Hepatocyte (in vitro differentiated cells): ENCODE results near the gene HES5. TPM values are rescaled to one million over a fixed set of nuclear protein-coding genes. Genes with fewer than 3 reads are reported as not detected.

Experiments used
- DNase-seq: peaks from one replicate; pipeline ENCODE4 v3.0.0-alpha.2; 2016; ENCODE audit warnings: low spot score
- H2AFZ ChIP-seq: fragments of 200-600 bp; sonication (generic); 2 replicates; pipeline ENCODE4 v1.6.0; 2016; ENCODE audit warnings: antibody characterized with exemption, mild to moderate bottlenecking
- H3K27ac ChIP-seq: fragments of 200-600 bp; sonication (generic); 2 replicates; pipeline ENCODE4 v1.5.1; 2016; ENCODE audit warnings: mild to moderate bottlenecking
- H3K27me3 ChIP-seq: fragments of 200-600 bp; sonication (generic); 2 replicates; pipeline ENCODE4 v1.6.1; 2016
- H3K36me3 ChIP-seq: fragments of 200-600 bp; sonication (generic); replicated peaks from 2 replicates; pipeline ENCODE4 v1.5.1; 2016; ENCODE audit warnings: low read depth; ENCODE audit not compliant: insufficient read depth
- H3K4me1 ChIP-seq: fragments of 200-600 bp; sonication (generic); 2 replicates; pipeline ENCODE4 v1.5.1; 2016; ENCODE audit warnings: mild to moderate bottlenecking, moderate library complexity; ENCODE audit not compliant: insufficient read depth
- H3K4me2 ChIP-seq: fragments of 200-600 bp; sonication (generic); 2 replicates; pipeline ENCODE4 v1.6.0; 2016
- H3K4me3 ChIP-seq: fragments of 200-600 bp; sonication (generic); 2 replicates; pipeline ENCODE4 v1.5.1; 2016; ENCODE audit warnings: mild to moderate bottlenecking
- H3K79me2 ChIP-seq: fragments of 200-600 bp; sonication (generic); 2 replicates; pipeline ENCODE4 v1.6.0; 2017; ENCODE audit warnings: mild to moderate bottlenecking
- H3K9me2 ChIP-seq: fragments of 200-600 bp; sonication (generic); replicated peaks from 2 replicates; pipeline ENCODE4 v1.6.0; 2017; ENCODE audit warnings: mild to moderate bottlenecking; ENCODE audit not compliant: insufficient read depth
- H3K9me3 ChIP-seq: fragments of 200-600 bp; sonication (generic); 2 replicates; pipeline ENCODE4 v1.5.1; 2016; ENCODE audit warnings: low read depth, mild to moderate bottlenecking
- H4K20me1 ChIP-seq: fragments of 200-600 bp; sonication (generic); 2 replicates; pipeline ENCODE4 v1.6.0; 2016; ENCODE audit warnings: mild to moderate bottlenecking; ENCODE audit not compliant: insufficient read depth, poor library complexity, severe bottlenecking
- EZH2 ChIP-seq: fragments of 200-600 bp; sonication (generic); IDR thresholded peaks from 2 replicates; pipeline ENCODE4 v1.6.1; 2016; ENCODE audit warnings: antibody characterized with exemption, mild to moderate bottlenecking, borderline replicate concordance
- EZH2phosphoT487 ChIP-seq: fragments of 200-600 bp; sonication (generic); IDR thresholded peaks from one replicate; pipeline ENCODE4 v1.6.1; 2018; ENCODE audit warnings: antibody characterized with exemption, mild to moderate bottlenecking, low read depth, moderate library complexity; ENCODE audit not compliant: unreplicated experiment, severe bottlenecking
- WGBS: methylation state at CpG from one replicate; pipeline ENCODE4 v1.1.6; 2016; ENCODE audit warnings: low lambda C conversion rate; ENCODE audit errors: missing lambda C conversion rate; 5-methylcytosine and 5-hydroxymethylcytosine counted together
- polyA plus RNA-seq: library from polyadenylated mRNA; unstranded; fragments of >200 nt; fragmentation: Nextera tagmentation; extraction: Ambion mirVana; gene quantifications from 2 replicates; pipeline ENCODE4 v1.2.1, GENCODE V29; 2016
- total RNA-seq: library from RNA; depleted of rRNA; stranded (reverse); fragments of >200 nt; gene quantifications from 2 replicates; pipeline ENCODE4 v1.2.3, GENCODE V29; 2014
- TF ChIP-seq, protein P1 (sequence below): fragments of 200-600 bp; sonication (generic); IDR thresholded peaks from 2 replicates; pipeline ENCODE4 v1.5.1; 2016; ENCODE audit warnings: antibody characterized with exemption, mild to moderate bottlenecking; ENCODE audit not compliant: poor library complexity

The HES5 gene
- total and polyA plus RNA-seq, 2 experiments from 2014 or later: 1.0 TPM; not detected in 1

DNA sequence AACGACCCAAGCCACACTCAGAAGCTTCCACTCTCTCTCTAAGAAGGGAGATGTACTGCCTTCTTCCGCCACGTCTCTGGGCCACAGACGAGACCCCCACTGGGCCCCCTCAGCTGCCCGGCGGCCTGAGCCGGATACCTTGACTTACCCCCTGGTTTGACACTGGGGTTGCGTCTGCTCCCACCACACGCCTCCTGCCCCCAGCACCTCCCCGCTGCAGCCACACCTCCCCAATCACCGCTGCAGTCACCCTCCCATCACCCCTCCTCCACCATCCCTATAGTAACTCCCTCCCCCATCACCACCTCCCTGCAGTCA lies 14.3 kb downstream of the HES5 start:
- H4K20me1 ChIP-seq: peaks cover 1% of the 10 kb centered on the region
- no peak for TF ChIP-seq EZH2phosphoT487
- TF ChIP-seq EZH2: no peak
- TF ChIP-seq, protein P1, sequence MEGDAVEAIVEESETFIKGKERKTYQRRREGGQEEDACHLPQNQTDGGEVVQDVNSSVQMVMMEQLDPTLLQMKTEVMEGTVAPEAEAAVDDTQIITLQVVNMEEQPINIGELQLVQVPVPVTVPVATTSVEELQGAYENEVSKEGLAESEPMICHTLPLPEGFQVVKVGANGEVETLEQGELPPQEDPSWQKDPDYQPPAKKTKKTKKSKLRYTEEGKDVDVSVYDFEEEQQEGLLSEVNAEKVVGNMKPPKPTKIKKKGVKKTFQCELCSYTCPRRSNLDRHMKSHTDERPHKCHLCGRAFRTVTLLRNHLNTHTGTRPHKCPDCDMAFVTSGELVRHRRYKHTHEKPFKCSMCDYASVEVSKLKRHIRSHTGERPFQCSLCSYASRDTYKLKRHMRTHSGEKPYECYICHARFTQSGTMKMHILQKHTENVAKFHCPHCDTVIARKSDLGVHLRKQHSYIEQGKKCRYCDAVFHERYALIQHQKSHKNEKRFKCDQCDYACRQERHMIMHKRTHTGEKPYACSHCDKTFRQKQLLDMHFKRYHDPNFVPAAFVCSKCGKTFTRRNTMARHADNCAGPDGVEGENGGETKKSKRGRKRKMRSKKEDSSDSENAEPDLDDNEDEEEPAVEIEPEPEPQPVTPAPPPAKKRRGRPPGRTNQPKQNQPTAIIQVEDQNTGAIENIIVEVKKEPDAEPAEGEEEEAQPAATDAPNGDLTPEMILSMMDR: no peak
- no peaks in the 10 kb centered on the region for H3K27me3 ChIP-seq
- no peak overlapping the region for H2AFZ ChIP-seq
- DNase-seq: no peak
- no peak overlapping the region for H3K4me2 ChIP-seq
- H3K4me3 ChIP-seq: no peak overlapping the region
- H3K36me3 ChIP-seq: no peaks in the 10 kb centered on the region
- no peaks in the 10 kb centered on the region for H3K9me3 ChIP-seq
- no peaks in the 10 kb centered on the region for H3K79me2 ChIP-seq
- H3K4me1 ChIP-seq: no peaks in the 10 kb centered on the region
- H3K9me2 ChIP-seq: no peaks in the 10 kb centered on the region
- 93% methylated on average over 7 of the region's 11 CpGs for WGBS
- no peak overlapping the region for H3K27ac ChIP-seq

DNA sequence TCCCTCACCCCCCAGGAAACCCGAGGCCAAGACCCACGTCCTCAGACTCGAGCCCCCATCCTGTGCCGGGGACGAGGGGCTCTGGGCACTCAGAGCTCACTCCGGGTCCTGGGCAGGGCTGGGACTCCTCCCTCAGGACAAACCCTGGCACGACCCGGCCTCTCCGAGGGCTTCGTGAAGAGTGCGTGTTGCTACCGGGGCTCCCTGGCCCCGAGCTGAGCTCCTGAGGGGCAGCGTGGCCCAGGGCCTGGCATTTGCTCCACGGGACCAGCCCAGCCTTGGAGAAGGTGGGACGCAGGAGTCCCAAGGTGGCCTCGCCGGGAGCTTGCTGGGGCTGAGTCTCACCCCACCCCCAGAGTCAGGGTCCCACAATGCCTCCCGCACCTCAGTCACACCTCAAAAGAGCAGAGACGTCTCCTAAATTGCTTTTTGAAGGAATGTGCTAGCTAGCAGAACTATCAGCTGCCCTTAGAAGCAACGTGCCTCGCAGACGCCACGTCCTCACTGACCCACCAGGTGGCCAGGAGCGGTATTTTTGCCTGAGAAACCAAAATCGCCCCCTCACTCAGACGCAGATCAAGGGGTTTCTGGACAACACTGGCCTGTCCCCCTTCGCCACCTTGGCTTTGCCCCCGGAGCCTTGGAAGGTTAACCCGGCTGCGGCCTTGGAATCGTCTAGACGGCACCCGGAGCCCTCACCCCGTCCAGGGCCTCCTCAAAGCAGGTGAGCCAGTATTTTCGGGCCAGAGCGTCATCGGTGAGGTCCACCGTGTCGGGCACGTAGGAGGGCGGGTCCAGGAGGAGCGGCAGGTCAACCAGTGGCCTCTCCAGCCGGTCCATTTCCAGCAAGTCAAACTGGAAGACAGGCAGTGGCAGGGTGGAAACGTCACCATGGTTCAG lies 14.9 kb downstream of the HES5 start:
- no peak overlapping the region for H3K4me3 ChIP-seq
- no peaks in the 10 kb centered on the region for H3K79me2 ChIP-seq
- H3K9me2 ChIP-seq: no peaks in the 10 kb centered on the region
- no peaks in the 10 kb centered on the region for H3K9me3 ChIP-seq
- no peaks in the 10 kb centered on the region for H3K27me3 ChIP-seq
- no peaks in the 10 kb centered on the region for H3K36me3 ChIP-seq
- no peak overlapping the region for H2AFZ ChIP-seq
- TF ChIP-seq EZH2 (no peak), EZH2phosphoT487 (no peak)
- TF ChIP-seq, protein P1: no peak
- no peak overlapping the region for H3K4me2 ChIP-seq
- H3K27ac ChIP-seq: no peak overlapping the region
- H3K4me1 ChIP-seq: no peaks in the 10 kb centered on the region
- H4K20me1 ChIP-seq: no peaks in the 10 kb centered on the region
- WGBS: 94% methylated on average over 45 of the region's 45 CpGs
- DNase-seq: no peak

DNA sequence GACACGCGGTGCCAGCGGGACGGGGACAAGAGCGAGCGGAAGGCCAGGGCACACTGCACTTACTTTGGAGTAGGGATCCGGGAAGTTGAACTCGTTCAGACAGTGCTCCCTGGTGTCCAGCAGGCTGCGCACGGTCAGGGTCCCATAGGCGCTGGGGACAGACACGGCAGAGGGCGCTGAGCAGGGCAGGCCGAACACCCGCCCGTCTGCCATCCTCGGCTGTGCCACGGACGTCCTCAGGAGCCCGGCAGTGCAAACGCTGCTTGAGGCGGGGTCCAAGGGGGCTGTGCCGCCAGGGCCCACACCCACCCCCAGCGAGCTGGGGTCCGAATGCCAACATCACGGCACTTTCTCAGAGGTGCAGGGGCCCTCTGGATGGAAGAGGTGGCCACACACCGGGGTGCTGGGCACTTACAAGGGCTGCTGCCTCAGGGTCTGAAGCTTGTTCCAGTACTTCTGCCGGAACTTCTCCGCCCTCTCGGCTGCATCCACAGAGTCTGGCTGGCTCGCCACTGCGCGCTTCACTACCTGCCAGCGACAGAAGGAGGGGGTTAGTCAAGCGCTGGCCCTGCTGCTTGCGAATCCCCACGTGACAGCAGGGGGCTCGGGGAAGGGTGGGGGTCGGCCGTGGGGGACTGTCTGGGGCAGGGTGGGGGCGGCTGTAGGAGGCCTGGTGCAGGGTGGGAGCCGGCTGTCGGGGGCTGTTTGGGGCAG lies 16.0 kb downstream of the HES5 start:
- Histone ChIP-seq H3K4me1 (no peaks in the 10 kb centered on the region), H3K9me3 (no peaks in the 10 kb centered on the region), H3K27me3 (no peaks in the 10 kb centered on the region), H3K4me2 (no peak overlapping the region), H3K4me3 (no peak overlapping the region), H2AFZ (no peak overlapping the region), H3K79me2 (no peaks in the 10 kb centered on the region), H3K27ac (no peak overlapping the region), H3K9me2 (no peaks in the 10 kb centered on the region), H3K36me3 (no peaks in the 10 kb centered on the region), H4K20me1 (no peaks in the 10 kb centered on the region)
- WGBS: 96% methylated on average over 33 of the region's 43 CpGs
- DNase-seq: no peak
- no peak for TF ChIP-seq EZH2
- TF ChIP-seq EZH2phosphoT487: no peak
- TF ChIP-seq, protein P1: no peak
